ENCODE measurements around the gene C1QL3. TPM values are rescaled to one million over a fixed set of nuclear protein-coding genes. Genes with fewer than 3 reads are reported as not detected.
A peak's percentile ranks its signal among the peaks of the same experiment; 100 is the strongest.

C1QL3 gene
- total RNA-seq, result 0.17 and 0.33 TPM in 2 replicates

DNA sequence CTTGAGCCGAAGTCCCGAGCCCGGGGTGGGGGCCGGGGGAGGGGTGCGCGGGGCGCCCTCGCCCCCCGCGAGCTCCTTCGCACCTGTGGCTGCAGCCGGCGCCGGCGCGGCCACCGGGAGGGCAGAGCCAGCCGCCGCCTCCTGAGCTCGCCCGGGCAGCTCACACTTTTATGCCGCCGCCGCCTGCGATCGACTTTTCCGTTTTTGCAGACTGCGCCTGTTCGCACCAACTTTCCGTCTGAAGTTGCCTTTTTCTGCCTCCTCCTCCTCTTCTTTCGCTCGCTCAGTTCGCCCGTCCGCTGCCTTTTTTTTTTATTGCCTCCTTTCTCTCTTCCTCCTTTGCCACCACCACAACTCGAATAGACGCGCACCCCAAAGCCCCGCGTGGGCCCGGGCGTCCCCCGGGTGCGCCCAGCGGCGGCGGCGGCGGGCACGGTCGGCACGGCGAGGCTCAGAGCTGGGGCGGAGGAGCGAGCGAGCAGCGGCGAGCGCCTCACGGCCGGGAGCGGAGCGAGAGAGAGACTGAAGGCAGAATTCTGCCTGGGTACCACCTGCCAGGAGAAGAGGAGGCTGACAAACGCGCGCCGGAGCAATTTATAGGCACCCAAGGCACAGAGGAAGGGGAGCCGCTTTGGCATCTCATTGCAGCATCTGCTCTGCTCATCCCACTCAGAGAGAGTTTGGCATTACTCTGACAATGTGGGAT lies at the start of gene C1QL3:
Gene C1QL3 (minus strand): TSS at position 569 of the 706 bp plus-strand sequence. CDS start 814 bp downstream, outside the sequence.
- DNase-seq, result peak; percentile 50

DNA sequence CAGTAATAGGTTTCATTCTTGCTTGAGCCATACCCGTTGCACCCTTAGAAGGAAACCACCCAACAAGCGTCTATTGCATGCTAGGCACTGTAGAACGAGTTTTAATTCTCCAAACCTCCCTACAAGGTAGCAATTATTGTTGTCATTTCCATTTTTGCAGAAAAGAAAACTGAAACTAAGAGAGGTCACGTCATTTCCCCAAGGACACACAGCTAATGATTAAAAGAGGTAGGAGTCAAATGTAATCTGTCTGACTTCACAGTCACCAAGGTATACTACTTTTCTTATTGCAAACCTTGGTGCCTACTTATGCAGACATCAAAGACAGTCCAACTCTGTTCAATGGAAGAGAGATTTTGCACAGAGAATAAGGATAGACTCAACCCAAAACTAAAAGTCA lies 49.1 kb upstream of the C1QL3 start:
- DNase-seq, result no peak

DNA sequence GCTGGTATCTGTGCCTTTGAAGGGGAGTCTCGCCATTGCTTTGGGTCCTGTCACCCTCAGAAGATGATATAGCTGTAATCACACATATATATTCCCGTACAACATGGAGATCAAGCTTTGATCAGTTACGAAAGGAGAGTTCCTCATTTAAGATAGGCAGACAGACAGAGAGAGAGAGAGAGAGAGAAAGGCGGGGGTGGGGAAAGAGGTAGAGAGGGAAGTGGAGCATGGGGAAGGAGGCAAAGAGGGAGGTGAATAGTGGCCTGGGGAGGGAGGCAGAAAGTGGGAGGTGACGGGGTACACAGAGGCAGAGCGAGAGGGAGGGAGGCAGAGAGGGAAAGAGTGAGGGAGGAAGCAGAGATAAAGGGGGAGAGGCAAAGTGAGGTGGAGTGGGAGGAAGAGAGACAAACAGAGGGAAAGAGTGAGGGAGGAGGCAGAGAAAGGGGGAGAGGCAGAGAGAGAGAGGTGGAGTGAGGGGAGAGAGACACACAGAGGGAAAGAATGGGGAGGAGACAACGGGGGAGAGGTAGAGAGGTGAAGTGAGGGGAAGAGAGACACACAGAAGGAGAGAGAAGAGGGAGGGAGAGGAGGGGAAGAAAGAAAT lies 44.6 kb upstream of the C1QL3 start:
- DNase-seq, result no peak

DNA sequence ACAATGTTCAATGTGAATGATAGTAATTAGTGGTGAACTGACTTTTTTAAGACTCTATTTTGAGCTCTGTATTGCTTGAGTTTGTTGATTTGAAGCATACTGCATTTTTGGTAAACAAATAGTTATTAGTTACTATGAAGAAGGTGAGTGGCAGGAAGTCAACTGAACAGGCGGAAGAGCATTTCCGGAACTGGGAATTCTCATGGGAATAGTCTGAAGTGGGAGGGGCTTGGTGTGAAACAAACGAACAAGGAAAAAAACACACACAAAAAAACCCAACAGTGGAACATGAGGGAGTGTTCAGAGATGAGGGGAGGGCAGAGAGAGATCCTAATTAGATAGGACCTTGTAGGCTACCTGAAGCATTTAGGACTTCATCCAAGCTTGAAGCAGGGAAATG lies 43.9 kb upstream of the C1QL3 start:
- DNase-seq, result peak; percentile 43

DNA sequence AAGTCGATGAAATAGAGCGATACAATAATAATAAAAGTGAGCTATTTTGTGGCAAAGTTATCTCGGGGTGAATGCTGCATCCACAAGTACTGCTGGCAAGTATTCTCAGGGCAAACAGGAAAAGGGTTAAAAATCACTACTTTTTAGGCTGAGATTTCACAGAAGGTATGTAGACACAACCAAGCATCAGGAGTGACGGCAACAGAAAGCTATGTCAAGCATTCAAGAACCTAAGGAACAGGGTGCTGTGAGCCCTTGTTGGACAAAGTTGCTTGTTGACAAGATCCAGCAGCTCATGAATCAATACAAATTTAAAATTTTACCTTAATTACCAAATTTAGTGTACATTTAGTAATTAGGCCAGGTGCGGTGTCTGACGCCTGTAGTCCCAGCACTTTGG lies 41.2 kb upstream of the C1QL3 start:
- no peak for DNase-seq

DNA sequence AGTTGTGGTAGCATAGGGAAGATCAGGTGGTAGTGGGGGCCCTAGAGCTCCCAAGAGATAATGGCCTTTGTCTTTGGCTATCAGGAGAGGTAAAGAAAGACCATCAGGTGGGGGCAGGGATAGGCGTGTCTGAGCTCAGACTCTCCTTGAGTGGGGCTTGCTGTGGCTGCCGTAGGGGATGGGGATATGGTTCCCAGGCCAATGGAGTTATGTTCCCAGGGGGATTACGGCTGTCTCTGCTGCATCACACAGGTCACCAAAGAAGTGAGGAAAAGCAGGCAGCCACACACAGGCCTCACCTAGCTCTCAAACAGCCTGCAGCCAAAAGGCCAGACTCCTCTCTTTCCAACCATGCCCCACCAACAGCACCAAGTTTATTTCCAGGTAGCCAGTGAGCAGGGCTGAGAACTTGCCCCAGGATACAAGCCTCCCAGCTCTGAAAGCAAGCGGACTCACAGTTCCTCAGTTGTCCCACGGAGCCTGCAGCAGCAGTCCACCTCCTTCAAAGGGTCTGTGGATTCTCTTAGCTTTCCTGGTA lies 37.6 kb upstream of the C1QL3 start:
- no peak for DNase-seq

DNA sequence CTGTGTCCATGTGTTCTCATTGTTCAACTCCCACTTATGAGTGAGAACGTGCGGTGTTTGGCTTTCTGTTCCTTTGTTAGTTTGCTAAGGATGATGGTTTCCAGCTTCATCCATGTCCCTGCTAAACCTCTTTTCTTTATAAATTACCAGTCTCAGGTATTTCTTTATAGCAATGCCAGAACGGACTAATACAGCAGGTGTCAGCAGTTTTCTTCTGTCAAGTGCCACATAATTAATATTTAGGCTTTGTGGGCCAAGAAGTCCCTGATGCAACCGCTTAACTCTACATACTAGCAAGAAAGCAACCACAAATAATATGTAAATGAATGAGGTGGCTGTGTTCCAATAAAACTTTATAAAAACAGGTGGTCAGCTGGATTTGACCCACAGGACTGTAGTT lies 26.3 kb upstream of the C1QL3 start:
- DNase-seq, result no peak

DNA sequence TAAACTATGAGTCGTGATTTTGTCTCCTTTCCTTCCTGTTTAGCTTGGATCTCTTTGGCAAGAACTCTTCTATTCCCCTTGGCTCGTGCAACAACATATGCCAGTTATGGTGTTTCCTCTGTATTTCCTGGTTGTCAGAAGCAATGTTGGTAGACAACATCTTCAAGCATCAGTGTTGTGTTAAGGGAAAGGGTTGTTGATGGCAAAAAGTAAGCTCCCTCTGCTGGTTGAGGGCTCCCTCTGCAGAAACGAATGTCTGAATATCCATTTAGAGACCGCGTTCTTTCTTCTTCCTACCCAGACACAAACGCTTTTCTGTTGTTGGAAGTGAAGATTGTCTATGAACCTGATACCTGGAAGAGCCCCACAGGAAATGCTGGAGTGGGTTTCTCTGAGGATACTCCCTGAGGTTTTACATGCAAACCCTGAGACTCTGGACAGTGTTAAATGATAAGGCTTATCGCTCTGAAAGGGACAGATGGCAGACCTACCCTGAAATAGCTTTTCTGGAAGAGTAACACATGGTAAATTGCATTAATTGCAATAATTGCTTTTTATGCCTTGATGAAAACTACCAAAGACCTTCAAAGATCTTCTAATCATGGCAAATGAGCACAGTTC lies 23.5 kb upstream of the C1QL3 start:
- DNase-seq, result peak; percentile 62

DNA sequence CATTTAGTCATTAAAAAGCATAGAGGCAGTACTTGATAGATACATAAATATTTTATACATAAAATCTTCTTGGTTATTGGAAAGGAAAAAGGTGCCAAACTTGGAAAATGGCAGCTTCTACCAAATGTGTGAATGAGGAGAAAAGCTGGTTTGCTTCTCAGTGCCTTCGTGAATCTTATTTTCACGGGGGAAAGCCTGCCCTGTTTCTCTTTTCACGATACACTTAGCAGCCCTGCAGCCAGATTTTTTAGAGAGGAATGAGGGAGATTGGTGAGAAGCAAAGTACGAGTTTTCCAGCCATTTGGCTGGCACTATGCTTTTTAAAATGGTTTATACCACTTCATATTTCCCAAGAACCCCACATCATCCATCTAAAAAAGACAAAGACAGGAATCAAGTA lies 22.9 kb upstream of the C1QL3 start:
- DNase-seq, result no peak

DNA sequence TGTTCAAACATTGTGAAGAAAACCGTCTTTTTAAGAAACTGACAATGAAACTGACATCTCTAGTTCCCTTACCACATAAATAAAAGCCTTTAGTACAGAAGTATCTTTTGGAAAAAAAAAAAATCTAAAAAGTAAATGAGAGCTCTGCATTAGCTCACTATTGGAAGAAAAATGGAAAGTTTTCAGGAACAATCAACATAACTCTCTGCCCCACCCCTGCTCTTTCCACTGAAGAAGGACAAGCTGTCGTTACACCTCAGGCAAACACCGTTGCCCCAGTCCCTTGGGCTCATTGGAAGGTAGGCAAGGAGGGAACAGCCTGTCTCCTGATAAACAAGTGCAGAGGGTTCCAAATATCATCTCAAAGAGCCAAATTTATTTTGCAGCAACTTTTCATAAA lies 22.4 kb upstream of the C1QL3 start:
- no peak for DNase-seq

DNA sequence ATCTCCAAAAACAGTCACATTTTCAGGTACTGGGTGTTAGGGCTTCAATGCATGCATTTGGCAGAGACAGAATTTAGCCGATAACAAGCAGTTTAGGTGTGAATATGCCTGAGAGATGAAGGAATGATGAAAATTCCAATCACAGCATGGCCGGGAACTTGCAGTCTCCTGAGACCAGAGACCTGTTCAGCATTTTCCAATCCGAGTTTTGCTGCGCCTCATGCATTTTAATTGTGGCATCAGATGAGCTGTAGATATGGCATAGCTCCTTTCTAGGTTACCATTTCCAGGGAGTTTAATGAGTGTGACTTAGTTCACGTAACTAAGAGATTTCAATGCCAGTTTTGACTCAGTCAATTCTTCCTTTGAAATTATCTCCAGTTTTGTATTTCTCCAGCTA lies 14.5 kb upstream of the C1QL3 start:
- no peak for DNase-seq

DNA sequence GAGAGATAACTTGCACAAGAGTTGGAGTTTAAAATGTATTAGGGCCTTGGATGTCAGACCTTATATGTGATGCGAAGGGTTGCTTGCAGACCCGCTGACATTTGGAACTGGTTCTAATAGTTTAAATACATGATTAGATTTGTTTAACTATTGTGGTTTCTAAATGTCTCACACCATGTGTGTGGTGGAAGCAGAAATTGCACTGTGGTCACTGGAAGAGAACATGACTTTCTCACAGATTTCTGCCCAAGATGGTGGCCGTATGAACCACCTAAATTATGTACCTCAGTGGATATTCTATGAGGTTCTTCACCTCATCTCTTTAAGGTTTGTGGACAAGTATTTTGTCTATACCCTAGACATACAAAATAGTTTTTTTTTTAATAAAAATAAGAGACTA lies 8.2 kb upstream of the C1QL3 start:
- no peak for DNase-seq

DNA sequence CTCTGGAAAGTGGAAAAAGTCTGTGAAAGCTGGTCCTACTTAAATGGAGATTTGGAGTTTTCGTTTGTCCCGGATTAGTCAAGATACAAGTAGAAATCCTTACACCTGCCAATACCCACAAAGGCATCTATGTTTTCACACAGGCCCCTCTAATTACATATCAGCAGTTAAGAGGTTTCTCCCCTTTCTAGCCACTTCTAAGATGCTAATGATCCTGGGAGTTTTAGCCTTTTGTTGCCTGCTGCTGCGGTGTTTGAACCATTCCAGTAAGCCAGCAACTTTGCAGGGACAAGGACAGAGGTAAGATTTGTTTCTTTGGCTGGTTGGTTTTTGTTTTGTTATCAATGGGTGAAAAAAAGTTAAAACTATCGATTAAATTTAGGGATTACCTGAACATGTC lies 5.8 kb upstream of the C1QL3 start:
- no peak for DNase-seq

DNA sequence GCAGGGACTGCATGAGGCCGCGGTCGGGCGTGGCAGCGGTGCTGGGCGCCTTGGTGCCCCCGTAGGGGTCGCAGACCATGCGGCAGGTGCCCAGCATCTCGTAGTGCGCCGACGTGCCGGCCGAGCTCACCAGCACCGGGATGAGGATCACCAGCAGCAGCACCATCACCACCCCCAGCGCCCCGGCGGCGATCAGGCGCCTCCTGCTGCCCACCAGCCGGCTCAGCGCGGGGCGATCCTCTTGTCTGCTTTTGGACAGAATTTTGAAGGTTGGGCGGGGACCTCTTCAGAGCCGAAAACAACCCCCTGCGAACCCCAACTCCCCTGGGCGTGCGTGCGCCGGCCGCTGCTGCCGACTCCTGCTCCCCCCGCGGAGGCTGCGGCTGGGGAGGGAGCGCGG lies 779 bp downstream of the C1QL3 start:
- peak; percentile 50 for DNase-seq

DNA sequence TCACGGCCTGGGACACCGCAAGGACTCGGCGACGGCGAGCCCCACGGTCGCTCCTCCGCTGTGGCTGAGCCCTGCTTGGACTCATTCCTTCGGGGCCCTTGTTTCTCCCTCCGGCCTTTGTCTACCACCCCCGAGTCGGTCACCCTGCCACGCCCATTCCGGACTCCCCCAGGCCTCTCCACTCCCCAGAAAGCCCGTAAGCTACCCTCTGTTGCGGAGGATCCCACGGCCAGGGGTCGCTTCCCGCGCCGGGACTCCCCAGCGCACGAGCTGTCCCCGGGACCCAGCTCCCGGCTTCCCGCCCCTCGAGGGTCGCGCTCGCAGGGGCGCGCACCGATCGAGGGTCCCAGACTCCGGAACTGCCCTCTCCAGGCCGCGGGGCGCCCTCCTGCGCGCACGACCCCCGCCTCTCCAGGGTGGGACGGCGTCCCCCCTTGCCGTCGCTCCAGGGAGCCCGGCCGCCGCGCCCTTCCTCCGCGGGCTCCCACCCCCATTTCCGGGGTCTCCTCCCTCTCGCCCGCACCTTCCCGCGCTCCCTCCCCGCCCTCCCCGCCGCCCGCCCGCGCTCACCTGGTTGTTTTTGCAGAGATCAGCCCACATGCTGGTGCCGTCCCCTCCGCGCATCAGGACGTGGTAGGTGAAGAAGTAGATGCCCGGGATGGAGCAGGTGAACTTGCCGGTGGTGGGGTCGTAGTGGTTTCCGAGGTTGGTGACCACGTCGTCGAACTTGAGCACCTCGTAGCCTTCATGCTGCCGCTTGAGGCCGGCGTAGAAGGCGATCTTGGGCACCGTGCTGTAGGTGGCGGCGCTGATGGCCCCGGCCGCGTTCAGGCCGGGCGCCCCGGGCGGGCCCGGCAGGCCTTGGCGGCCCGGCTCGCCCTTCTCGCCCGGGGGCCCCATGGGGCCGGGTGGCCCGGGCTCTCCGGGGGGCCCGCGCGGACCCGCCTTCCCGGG lies 1.5 kb downstream of the C1QL3 start:
- no peak for DNase-seq

DNA sequence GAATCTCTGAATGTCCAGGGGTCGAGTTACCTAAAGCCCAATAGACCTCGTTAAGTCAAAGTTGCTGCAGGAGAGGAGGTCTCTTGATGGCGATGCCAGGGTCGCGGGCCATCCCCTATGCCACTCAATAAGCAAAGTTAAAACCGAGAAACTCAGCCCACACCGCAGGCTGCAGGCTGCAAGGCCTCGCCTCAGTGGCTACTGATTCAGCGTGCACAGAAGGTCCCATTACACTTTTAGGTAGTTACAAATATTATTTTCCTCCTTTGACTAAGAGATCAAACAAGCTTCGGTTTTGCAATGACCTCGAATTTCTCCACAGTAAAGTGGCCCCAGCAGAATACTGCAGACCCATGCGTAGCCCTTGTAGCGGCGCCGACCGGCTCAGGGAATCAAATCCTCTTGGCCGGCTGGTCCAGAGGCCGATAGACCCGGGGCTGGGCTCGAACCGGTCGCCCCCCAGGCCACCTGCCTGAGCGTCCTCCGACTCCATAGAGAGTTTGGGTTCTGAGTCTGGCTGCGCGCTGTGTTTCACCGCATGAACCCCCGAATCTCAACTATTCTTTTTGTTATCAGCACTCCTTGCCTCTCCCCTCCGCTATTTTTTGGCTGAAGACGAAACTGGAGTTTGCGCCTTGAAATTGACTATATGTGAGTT lies 2.3 kb downstream of the C1QL3 start:
- no peak for DNase-seq

DNA sequence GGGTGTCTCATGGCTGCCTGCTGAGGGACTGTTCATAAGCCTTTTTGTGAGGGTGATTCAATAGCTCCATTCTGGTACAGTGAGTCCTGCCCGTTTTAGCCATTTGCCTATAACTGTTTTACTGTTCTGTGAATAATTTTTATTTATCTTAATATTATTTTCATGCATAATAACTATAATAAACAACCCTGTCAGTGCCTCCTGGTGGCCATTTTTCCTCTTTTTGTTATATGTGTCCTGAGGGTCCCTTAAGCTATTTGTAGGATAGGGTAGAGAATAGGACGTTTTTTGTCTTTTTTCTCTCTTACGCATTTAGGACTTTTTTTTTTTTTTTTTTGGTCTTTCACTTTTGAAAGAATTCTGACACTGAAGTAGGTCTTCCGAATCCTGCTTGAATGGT lies 2.9 kb downstream of the C1QL3 start:
- peak; percentile 48 for DNase-seq

DNA sequence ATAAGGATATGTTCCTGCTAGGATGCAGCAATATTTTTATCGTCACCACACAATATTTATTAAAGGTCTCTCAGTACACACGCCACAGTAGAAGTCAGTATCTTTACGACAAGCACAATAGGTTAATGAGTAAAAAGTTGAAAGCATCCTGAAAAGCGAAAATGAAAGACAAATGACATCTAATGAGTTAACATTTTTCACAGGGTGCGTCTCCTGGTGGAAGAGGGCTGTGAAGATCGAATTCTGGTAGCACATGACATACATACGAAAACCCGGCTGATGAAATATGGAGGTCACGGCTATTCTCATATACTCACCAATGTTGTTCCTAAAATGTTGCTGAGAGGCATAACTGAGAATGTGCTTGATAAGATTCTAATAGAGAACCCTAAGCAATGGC lies 10.8 kb downstream of the C1QL3 start:
- DNase-seq, result no peak

DNA sequence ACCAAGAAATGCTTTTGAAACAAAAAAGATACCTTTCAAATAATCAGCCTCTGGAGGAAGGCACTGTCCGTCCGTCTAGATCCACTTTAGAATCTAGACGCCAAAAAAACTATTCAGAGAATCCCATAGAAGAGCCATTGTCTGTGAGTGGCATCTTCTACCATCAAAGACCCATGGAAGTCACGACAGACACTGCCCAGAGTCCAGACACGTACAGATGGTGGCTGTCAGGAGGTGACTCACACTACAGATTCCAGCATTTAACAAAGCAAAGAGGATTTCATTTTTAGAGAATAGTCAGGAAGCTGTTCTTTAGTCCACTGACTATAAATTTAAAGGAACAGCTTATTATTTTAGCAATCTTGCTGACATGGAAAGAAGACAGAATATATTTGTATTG lies 11.7 kb downstream of the C1QL3 start:
- peak; percentile 54 for DNase-seq

DNA sequence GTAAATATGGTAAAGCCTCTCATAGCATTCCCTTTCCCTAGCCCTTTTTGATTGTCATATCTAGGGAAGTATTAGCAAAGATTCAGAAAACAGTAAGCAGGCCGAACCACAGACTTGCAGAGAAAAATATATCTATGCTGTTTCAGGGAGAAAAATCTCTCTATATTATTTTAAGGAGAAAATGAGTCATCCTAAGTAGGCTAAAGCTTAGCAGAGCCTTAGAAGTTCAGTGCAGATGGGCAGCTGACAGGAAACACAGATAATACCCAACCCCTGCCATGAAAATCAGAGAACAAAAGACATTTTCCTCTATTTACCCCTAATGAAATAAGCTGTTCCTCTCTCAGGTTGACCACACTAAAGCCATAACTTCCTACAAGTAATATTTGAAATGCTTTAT lies 16.5 kb downstream of the C1QL3 start:
- peak; percentile 48 for DNase-seq

DNA sequence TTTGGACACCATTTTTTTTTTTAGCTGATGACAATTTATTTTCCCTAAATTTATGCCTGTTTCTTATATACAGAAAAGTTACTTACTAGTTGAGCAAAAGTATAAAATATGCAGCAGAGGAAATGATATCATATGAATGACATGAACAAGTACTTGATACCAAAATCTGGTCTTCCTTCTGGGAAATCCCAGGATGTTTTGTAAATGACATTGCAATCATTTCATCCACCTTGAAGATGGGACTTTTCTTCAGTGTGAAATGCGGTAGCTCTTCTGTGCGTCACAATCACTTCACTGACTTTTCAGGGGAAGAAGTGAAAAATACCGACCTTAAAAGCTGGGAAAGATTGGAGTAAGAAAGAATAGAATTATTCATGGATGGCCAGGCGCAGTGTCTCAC lies 23.8 kb downstream of the C1QL3 start:
- DNase-seq, result peak; percentile 21

DNA sequence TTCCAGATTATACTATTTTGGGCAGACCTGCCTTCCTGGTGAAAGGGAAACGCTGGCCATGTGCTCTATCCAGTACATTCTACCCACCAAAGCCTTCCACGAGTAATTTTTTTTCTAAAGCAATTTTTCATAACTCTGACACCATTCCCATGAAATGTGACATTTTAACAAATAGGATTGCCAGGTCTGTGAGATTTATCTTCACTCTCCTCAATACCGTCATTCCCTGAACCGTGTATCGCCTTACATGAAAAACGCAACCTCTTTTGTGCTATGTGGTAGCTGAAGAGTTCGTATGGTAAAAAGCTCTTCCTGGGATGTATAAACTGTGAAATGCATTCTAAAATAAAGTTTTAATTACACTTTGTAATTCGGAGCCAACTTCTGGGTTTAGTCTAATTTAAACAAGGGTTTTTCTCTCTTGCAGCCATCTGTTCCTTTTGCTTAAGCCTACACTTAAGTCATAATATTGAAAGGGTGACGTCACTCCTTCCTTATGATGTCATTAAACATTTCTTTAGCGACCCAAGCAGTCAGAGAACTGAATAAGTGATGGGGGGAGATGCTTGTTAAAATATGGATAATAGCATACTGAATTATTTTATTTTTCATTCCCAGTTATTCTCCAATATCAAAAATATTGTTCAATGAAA lies 27.7 kb downstream of the C1QL3 start:
- DNase-seq, result no peak

All from dermis blood vessel endothelial cell (primary cell).